PFSK-1 (cell line): ENCODE results near the gene KCND1.

Experiments
- POLR2AphosphoS5 ChIP-seq: IDR thresholded peaks from 2 replicates; pipeline ENCODE4 v1.6.1; 2012; ENCODE audit warnings: low read depth, mild to moderate bottlenecking, control low read depth, low read length, moderate library complexity
- SIN3A ChIP-seq: IDR thresholded peaks from 2 replicates; pipeline ENCODE4 v1.6.1; 2012; ENCODE audit warnings: mild to moderate bottlenecking, low read length, moderate library complexity, borderline replicate concordance; ENCODE audit not compliant: insufficient read depth
- TAF1 ChIP-seq: IDR thresholded peaks from 2 replicates; pipeline ENCODE4 v1.6.1; 2012; ENCODE audit warnings: low read length, control low read depth, borderline replicate concordance; ENCODE audit not compliant: insufficient read depth
- TF ChIP-seq, protein P1 (sequence below), 2 experiments: IDR thresholded peaks; 2 replicates each; pipeline versions ENCODE4 v1.6.1 to v1.8.0; 2011 to 2012; ENCODE audit warnings: low read depth in 2 of 2, low read length in 2 of 2, control low read depth in 1 of 2, inconsistent platforms in 1 of 2, mild to moderate bottlenecking in 1 of 2, moderate library complexity in 1 of 2; ENCODE audit not compliant: insufficient read depth in 1 of 2

DNA sequence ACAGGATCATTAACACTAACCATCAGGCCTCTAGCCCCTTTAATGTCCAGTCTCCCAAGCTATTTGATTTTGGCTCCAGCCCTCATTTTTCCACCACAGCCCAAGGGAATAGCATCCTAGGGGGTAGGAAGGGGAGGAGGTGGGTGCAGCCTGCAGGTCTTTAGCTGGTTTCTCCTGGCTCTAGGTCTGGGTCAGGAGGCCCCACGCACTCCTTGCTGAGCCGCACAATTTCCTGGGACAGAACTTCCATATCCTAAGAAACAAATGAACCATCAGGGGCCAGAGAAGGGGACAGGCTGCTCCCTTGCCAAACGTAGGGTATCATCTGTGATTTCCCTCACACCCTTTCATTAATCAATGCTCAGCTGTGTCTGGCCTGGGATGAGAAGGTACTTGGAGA is 2.4 kb upstream of the KCND1 start:
- TF ChIP-seq, protein P1, sequence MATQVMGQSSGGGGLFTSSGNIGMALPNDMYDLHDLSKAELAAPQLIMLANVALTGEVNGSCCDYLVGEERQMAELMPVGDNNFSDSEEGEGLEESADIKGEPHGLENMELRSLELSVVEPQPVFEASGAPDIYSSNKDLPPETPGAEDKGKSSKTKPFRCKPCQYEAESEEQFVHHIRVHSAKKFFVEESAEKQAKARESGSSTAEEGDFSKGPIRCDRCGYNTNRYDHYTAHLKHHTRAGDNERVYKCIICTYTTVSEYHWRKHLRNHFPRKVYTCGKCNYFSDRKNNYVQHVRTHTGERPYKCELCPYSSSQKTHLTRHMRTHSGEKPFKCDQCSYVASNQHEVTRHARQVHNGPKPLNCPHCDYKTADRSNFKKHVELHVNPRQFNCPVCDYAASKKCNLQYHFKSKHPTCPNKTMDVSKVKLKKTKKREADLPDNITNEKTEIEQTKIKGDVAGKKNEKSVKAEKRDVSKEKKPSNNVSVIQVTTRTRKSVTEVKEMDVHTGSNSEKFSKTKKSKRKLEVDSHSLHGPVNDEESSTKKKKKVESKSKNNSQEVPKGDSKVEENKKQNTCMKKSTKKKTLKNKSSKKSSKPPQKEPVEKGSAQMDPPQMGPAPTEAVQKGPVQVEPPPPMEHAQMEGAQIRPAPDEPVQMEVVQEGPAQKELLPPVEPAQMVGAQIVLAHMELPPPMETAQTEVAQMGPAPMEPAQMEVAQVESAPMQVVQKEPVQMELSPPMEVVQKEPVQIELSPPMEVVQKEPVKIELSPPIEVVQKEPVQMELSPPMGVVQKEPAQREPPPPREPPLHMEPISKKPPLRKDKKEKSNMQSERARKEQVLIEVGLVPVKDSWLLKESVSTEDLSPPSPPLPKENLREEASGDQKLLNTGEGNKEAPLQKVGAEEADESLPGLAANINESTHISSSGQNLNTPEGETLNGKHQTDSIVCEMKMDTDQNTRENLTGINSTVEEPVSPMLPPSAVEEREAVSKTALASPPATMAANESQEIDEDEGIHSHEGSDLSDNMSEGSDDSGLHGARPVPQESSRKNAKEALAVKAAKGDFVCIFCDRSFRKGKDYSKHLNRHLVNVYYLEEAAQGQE (IDR thresholded peaks at IDR 0.05; ENCODE audit: insufficient read depth in 1 of 2, low read depth in 2 of 2, low read length in 2 of 2) = no peak
- no peak for TF ChIP-seq SIN3A
- TF ChIP-seq POLR2AphosphoS5 = no peak
- no peak for TF ChIP-seq TAF1
